ENCODE measurements around the gene TTC28. TPM values are rescaled to one million over a fixed set of nuclear protein-coding genes. Genes with fewer than 3 reads are reported as not detected.

The TTC28 gene
- total RNA-seq, 1 donor from 2014 or later, result 23.2 TPM

DNA sequence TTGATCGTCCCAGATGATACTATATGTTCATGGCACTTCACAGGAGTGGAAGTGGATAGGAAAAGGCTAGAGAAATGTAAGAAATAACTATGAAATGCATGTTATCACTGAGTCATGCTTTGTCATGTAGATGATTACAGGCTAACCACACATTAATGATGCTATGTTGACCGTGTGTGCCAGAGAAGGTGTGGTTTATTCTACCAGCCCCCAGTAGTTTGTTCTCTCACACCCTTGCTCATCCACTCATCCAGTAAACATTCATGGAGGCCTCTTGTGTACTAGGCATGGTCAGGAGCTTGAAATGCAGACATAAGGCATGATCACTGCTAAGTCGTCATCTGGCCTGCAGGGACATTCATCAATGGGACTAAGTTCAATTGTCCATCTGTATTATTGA, 607.6 kb downstream of the TTC28 start:
- Histone ChIP-seq H3K4me1 (ENCODE audit: insufficient read depth, low read length) (peaks cover 11% of the 10 kb centered on the region), H3K9me3 (ENCODE audit: insufficient read depth, low read depth, low read length) (no peaks in the 10 kb centered on the region), H3K9ac (ENCODE audit: low read length) (no peak overlapping the region), H3K36me3 (ENCODE audit: insufficient read depth, low read length) (no peaks in the 10 kb centered on the region), H3K27me3 (ENCODE audit: insufficient read depth, low read length) (no peaks in the 10 kb centered on the region), H3K4me2 (ENCODE audit: low read length) (no peak overlapping the region), H3K4me3 (ENCODE audit: insufficient read depth, low read depth, low read length) (no peak overlapping the region), H4K20me1 (ENCODE audit: insufficient read depth, low read length) (no peaks in the 10 kb centered on the region), H3K27ac (ENCODE audit: low read depth, low read length) (no peak overlapping the region), H2AFZ (ENCODE audit: low read depth, low read length) (no peak overlapping the region), H3K79me2 (ENCODE audit: insufficient read depth, low read length) (no peaks in the 10 kb centered on the region)
- Mint-ChIP-seq H3K4me3 (ENCODE audit: unreplicated experiment) (no peak overlapping the region), H3K36me3 (ENCODE audit: low read depth, unreplicated experiment) (peaks cover 8% of the 10 kb centered on the region), H3K27ac (ENCODE audit: unreplicated experiment) (peak overlapping the region; percentile 21), H3K27me3 (ENCODE audit: low read depth, unreplicated experiment) (no peaks in the 10 kb centered on the region), H3K9me3 (ENCODE audit: unreplicated experiment) (peaks cover 10% of the 10 kb centered on the region), H3K4me1 (ENCODE audit: low read depth, unreplicated experiment) (peaks cover 26% of the 10 kb centered on the region)
- FAIRE-seq (peak; percentile 9), DNase-seq (ENCODE audit: low read depth) (peak; percentile 29)
- TF ChIP-seq EZH2 (IDR thresholded peaks at IDR 0.05; ENCODE audit: insufficient read depth, low read length) (no peak), CTCF (IDR thresholded peaks at IDR 0.05; ENCODE audit: insufficient read depth, low read depth, low read length) (no peak)

- no peak overlapping the region for H3K27ac ChIP-seq (ENCODE audit: low read depth, low read length)
- peaks cover 21% of the 10 kb centered on the region for H3K4me1 Mint-ChIP-seq (ENCODE audit: low read depth, unreplicated experiment)
- H3K27ac Mint-ChIP-seq (ENCODE audit: unreplicated experiment), result no peak overlapping the region
- no peaks in the 10 kb centered on the region for H4K20me1 ChIP-seq (ENCODE audit: insufficient read depth, low read length)
- FAIRE-seq (no peak), DNase-seq (ENCODE audit: low read depth) (peak; percentile 22)
- no peak for TF ChIP-seq EZH2 (IDR thresholded peaks at IDR 0.05; ENCODE audit: insufficient read depth, low read length)
- no peak for TF ChIP-seq CTCF (IDR thresholded peaks at IDR 0.05; ENCODE audit: insufficient read depth, low read depth, low read length)
- H3K27me3 ChIP-seq (ENCODE audit: insufficient read depth, low read length), result no peaks in the 10 kb centered on the region
- no peak overlapping the region for H2AFZ ChIP-seq (ENCODE audit: low read depth, low read length)
- peak overlapping the region; percentile 42 for H3K4me2 ChIP-seq (ENCODE audit: low read length)
- no peak overlapping the region for H3K4me3 ChIP-seq (ENCODE audit: insufficient read depth, low read depth, low read length)
- peaks cover 8% of the 10 kb centered on the region for H3K36me3 Mint-ChIP-seq (ENCODE audit: low read depth, unreplicated experiment)
- peaks cover 4% of the 10 kb centered on the region for H3K4me1 ChIP-seq (ENCODE audit: insufficient read depth, low read length)
- H3K79me2 ChIP-seq (ENCODE audit: insufficient read depth, low read length), result no peaks in the 10 kb centered on the region
- no peak overlapping the region for H3K4me3 Mint-ChIP-seq (ENCODE audit: unreplicated experiment)
- H3K9me3 Mint-ChIP-seq (ENCODE audit: unreplicated experiment), result peaks cover 7% of the 10 kb centered on the region
- H3K9ac ChIP-seq (ENCODE audit: low read length), result no peak overlapping the region
- no peaks in the 10 kb centered on the region for H3K27me3 Mint-ChIP-seq (ENCODE audit: low read depth, unreplicated experiment)
- no peaks in the 10 kb centered on the region for H3K9me3 ChIP-seq (ENCODE audit: insufficient read depth, low read depth, low read length)
- no peaks in the 10 kb centered on the region for H3K36me3 ChIP-seq (ENCODE audit: insufficient read depth, low read length)
Observed at GRCh38 chr22:28068826-28069225, 610.8 kb downstream of the TTC28 start.

DNA sequence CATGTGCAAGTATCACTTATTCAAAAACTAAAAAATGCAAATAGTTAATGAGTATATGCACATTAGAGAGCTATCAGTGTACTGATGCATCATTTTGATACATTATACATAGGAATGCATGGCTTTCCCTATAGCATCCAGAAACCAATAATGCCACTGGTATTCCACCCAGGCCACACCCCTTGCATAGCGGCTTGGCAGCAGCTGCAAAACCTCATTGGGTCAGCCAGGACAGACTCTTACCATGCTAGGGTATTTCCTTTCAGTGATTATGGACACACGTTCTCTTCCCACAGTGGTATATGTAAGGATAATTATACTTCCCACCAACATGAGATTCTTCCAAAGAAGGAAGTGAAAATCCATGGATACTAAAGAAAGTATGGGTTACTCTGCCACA, 614.7 kb downstream of the TTC28 start:
- H3K36me3 ChIP-seq (ENCODE audit: insufficient read depth, low read length), result no peaks in the 10 kb centered on the region
- no peak overlapping the region for H3K27ac Mint-ChIP-seq (ENCODE audit: unreplicated experiment)
- no peak overlapping the region for H3K4me2 ChIP-seq (ENCODE audit: low read length)
- peaks cover 10% of the 10 kb centered on the region for H3K36me3 Mint-ChIP-seq (ENCODE audit: low read depth, unreplicated experiment)
- no peak for TF ChIP-seq EZH2 (IDR thresholded peaks at IDR 0.05; ENCODE audit: insufficient read depth, low read length)
- no peak for TF ChIP-seq CTCF (IDR thresholded peaks at IDR 0.05; ENCODE audit: insufficient read depth, low read depth, low read length)
- H3K9me3 ChIP-seq (ENCODE audit: insufficient read depth, low read depth, low read length), result no peaks in the 10 kb centered on the region
- no peaks in the 10 kb centered on the region for H3K27me3 ChIP-seq (ENCODE audit: insufficient read depth, low read length)
- H3K9me3 Mint-ChIP-seq (ENCODE audit: unreplicated experiment), result peaks cover 8% of the 10 kb centered on the region
- no peak overlapping the region for H3K27ac ChIP-seq (ENCODE audit: low read depth, low read length)
- no peaks in the 10 kb centered on the region for H3K79me2 ChIP-seq (ENCODE audit: insufficient read depth, low read length)
- no peak overlapping the region for H3K4me3 Mint-ChIP-seq (ENCODE audit: unreplicated experiment)
- peaks cover 17% of the 10 kb centered on the region for H3K4me1 Mint-ChIP-seq (ENCODE audit: low read depth, unreplicated experiment)
- H3K9ac ChIP-seq (ENCODE audit: low read length), result no peak overlapping the region
- H2AFZ ChIP-seq (ENCODE audit: low read depth, low read length), result no peak overlapping the region
- no peaks in the 10 kb centered on the region for H4K20me1 ChIP-seq (ENCODE audit: insufficient read depth, low read length)
- H3K27me3 Mint-ChIP-seq (ENCODE audit: low read depth, unreplicated experiment), result no peaks in the 10 kb centered on the region
- no peak for FAIRE-seq
- H3K4me3 ChIP-seq (ENCODE audit: insufficient read depth, low read depth, low read length), result no peak overlapping the region
- peaks cover 4% of the 10 kb centered on the region for H3K4me1 ChIP-seq (ENCODE audit: insufficient read depth, low read length)
- DNase-seq (ENCODE audit: low read depth), result peak; percentile 16
